ENCODE measurements around the gene MAP3K8.

MAP3K8 gene

GRCh38 chr10:30433730-30434272 lies at the start of gene MAP3K8:
Gene MAP3K8, plus strand, starts transcription at chr10:30434184. Its CDS starts 4,755 bp downstream, at chr10:30438939.
- in situ Hi-C loops (cut with MboI; ENCODE audit: low sequenced_read_pairs) = no loop called here

- in situ Hi-C loops (cut with MboI; ENCODE audit: low sequenced_read_pairs) = loop anchor here (25.0 kb wide), 1 partner anchor 1428 kb away; no protein-coding TSS in a partner anchor
Observed at GRCh38 chr10:30384701-30385201, 49.2 kb upstream of the MAP3K8 start.

DNA sequence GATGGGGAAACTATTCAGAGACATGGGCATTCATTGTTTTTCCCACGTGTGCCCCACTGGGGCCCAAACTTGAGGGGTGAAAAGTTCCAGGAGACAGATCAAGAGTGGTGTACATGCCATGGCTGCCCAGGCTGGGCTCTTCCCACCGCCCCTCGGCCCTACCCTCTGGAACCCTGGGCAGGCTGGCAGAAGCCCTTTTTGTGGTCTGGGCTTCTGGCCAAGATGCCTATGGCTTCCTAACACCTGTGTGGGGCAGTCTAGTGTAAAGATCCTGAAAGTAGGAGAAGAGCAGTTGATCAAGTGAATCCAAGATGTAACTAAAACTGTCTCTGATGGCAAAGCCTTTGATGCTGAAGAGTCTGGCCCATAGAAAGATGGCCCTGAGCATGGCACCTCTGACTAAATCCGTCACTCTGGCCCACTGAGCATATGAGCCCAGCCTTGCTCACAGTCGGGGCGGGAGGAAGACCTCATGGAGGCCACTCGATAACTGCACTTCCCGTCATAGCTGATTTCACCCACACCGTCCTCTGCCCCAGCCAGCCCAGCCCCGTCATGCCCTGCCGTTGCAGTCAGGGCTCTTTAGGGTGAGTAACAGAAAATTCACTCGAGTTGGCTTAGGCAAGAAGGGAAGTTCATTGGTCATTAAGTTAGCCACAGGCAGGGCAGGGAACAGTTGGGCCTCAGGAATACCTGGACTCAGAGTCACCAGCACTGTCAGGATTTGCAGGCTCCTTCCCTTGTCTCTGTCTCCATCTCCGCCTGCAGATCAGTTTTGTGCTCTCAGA lies 47.0 kb upstream of the MAP3K8 start:
- in situ Hi-C loops (cut with MboI; ENCODE audit: low sequenced_read_pairs) = loop anchor here (25.0 kb wide), 1 partner anchor 1425 kb away; no protein-coding TSS in a partner anchor

GRCh38 chr10:30387646-30388243 lies 46.2 kb upstream of the MAP3K8 start:
- in situ Hi-C loops (cut with MboI; ENCODE audit: low sequenced_read_pairs) = loop anchor here (25.0 kb wide), 1 partner anchor 1425 kb away; no protein-coding TSS in a partner anchor

DNA sequence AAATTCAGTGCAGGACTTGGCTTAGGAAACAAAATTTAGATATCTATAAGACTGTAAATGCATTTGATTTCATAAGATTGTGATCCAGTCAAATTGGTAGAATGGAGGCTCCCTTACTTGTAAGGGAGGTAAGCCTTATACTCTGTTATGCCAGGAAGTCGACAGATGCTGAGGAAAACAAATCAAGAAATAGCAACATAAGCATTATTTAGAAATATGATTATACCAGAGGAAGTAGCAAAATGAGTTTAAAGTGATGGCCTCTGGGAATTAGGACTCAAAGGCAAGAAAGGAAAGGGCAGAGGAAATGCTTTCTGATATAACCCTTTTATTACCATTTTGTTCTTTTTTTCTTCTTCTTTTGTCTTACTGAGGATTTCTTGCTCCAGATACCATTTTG lies 44.4 kb upstream of the MAP3K8 start:
- in situ Hi-C loops (cut with MboI; ENCODE audit: low sequenced_read_pairs) = loop anchor here (25.0 kb wide), 1 partner anchor 1423 kb away; no protein-coding TSS in a partner anchor

- in situ Hi-C loops (cut with MboI; ENCODE audit: low sequenced_read_pairs) = loop anchor here (5.0 to 25.0 kb wide), 2 partner anchors 202 to 1422 kb away; no protein-coding TSS in a partner anchor
Observed at GRCh38 chr10:30390207-30390606, 43.8 kb upstream of the MAP3K8 start.

- in situ Hi-C loops (cut with MboI; ENCODE audit: low sequenced_read_pairs) = loop anchor here (5.0 to 25.0 kb wide), 2 partner anchors 201 to 1421 kb away; no protein-coding TSS in a partner anchor
Observed at GRCh38 chr10:30391266-30391665, 42.7 kb upstream of the MAP3K8 start.

DNA sequence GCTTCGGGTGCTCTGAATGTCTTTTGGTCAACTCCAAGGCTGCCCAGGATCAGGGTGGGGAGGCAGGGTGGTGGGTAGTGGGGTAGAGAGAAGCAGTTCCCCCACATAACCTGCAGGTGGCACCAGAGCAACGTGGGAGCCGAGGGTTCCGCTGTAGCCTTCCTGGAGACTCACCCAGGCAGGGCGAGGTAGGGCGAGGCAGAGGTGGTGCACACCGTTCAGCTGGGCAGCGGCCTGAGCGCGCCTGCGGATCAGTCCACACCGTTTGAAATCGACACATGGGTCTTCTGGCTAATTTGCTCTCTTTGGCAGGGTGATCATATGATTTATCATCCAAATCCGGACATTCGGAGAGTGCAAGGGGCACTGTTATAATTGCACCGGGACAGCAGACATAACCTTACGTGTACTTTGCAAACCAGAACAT lies 41.4 kb upstream of the MAP3K8 start:
- in situ Hi-C loops (cut with MboI; ENCODE audit: low sequenced_read_pairs) = loop anchor here (5.0 to 25.0 kb wide), 2 partner anchors 200 to 1420 kb away; no protein-coding TSS in a partner anchor

DNA sequence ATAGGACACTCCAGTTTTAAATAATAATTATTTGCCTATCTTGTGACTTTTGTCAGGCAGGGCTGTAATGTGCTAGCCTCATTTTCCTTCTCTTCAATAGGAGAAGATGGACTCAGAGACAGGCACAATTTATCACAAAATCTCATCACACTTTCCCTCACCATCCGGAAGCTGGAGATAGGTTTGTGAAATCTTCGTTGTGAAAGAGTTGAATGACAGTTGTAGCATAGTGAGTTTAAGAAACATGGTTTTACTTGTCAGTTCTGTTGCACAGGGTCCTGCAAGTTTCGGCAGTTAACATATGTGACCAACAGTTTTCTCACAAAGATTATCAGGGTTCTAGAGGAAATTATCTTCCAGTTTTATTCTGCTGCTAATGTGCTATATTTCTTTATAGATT lies 37.7 kb upstream of the MAP3K8 start:
- in situ Hi-C loops (cut with MboI; ENCODE audit: low sequenced_read_pairs) = loop anchor here (25.0 kb wide), 1 partner anchor 1416 kb away; no protein-coding TSS in a partner anchor

DNA sequence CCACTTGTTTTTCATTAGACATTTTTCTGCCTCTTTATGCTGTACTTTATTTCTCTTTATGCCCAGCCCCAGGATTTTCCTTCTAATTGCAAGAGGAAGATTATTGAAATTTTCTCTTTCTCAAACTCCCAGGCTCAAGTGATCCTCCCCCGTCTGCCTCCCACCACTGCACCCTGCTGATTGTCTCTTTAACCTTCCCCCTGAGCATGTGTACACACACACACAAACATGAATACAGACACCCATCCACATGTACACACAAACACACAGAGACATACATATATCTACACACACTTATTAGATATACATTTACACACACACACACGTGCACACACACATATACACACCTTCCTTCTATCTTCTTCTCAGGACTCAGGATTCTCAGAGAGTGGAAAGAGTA lies 37.3 kb upstream of the MAP3K8 start:
- in situ Hi-C loops (cut with MboI; ENCODE audit: low sequenced_read_pairs) = loop anchor here (25.0 kb wide), 1 partner anchor 1416 kb away; no protein-coding TSS in a partner anchor

- in situ Hi-C loops (cut with MboI; ENCODE audit: low sequenced_read_pairs) = loop anchor here (25.0 kb wide), 1 partner anchor 1414 kb away; no protein-coding TSS in a partner anchor
Observed at GRCh38 chr10:30398193-30398592, 35.8 kb upstream of the MAP3K8 start.

DNA sequence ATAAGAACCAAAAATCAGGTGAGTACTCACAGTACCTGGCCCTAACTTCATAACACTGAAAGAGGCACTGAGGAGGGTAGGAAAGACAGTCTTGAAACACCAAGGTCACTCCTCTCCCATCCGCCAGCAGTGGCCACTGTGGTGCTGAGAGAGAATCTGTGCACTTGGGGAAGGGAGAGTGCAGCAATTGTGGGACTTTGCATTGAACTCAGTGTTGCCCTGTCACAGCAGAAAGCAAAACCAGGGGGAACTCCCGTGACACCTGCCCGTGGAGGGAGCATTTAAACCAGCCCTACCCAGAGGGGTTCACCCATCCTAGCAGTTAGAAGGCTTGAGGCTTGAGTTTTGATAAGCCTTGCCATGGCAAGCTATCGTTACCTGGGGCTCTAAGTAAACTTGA lies 35.2 kb upstream of the MAP3K8 start:
- in situ Hi-C loops (cut with MboI; ENCODE audit: low sequenced_read_pairs) = loop anchor here (25.0 kb wide), 1 partner anchor 1414 kb away; no protein-coding TSS in a partner anchor

DNA sequence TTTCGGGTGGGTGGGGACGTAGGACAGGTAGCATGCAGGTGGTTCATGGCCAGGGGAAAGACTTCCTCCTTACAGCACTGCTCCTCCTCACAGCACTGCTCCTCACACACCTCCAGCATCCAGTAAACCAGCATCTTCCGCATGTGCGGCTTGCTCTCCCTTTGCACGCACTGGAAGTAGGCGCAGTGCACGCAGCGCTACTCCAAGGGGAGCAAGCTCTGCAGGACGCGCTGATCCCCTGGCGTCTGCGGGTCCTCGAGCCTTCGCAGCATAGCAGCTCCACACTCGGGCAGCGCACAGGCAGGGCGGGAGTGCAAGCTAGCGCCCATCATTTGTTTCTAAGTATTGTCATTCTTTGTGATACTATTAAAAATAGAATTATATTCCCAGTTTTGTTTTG lies 30.5 kb upstream of the MAP3K8 start:
- in situ Hi-C loops (cut with MboI; ENCODE audit: low sequenced_read_pairs) = no loop called here

DNA sequence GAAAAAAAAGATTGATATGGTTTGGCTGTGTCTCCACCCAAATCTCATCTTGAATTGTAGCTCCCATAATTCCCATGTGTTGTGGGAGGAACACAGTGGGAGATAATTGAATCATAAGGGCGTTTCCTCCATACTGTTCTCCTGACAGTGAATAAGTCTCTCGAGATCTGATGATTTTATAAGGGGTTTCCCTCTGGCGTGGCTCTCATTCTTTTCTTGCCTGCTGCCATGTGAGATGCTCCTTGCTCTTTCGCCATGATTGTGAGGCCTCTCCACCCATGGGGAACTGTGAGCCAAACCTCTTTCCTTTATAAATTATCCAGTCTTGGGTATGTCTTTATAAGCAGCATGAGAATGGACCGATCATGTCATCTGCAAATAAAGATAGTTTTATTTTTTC lies 29.4 kb upstream of the MAP3K8 start:
- in situ Hi-C loops (cut with MboI; ENCODE audit: low sequenced_read_pairs) = no loop called here

DNA sequence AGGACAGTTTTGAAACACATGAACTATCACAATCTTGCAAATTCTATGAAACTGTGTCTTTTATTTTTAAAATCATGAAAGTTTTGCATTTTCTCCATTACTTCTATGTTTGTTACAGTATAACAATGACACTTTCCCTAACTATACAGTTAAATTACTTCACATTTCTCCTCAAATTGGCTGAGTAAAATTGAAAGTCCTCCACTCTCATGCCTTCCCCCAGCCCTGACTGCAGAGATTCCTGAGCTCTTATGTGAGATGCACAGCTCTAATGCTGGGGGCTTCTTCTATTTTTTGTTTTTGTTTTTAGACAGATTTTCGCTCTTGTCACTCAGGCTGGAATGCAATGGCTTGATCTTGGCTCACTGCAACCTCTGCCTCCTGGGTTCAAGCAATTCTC lies 22.7 kb upstream of the MAP3K8 start:
- in situ Hi-C loops (cut with MboI; ENCODE audit: low sequenced_read_pairs) = loop anchor here (5.0 kb wide), 1 partner anchor 126 kb away; no protein-coding TSS in a partner anchor

- in situ Hi-C loops (cut with MboI; ENCODE audit: low sequenced_read_pairs) = loop anchor here (5.0 kb wide), 1 partner anchor 124 kb away; no protein-coding TSS in a partner anchor
Observed at GRCh38 chr10:30412901-30413300, 21.1 kb upstream of the MAP3K8 start.

GRCh38 chr10:30413996-30414576 lies 19.9 kb upstream of the MAP3K8 start:
- in situ Hi-C loops (cut with MboI; ENCODE audit: low sequenced_read_pairs) = loop anchor here (5.0 kb wide), 1 partner anchor 123 kb away; no protein-coding TSS in a partner anchor

GRCh38 chr10:30415593-30415992 lies 18.4 kb upstream of the MAP3K8 start:
- in situ Hi-C loops (cut with MboI; ENCODE audit: low sequenced_read_pairs) = no loop called here

DNA sequence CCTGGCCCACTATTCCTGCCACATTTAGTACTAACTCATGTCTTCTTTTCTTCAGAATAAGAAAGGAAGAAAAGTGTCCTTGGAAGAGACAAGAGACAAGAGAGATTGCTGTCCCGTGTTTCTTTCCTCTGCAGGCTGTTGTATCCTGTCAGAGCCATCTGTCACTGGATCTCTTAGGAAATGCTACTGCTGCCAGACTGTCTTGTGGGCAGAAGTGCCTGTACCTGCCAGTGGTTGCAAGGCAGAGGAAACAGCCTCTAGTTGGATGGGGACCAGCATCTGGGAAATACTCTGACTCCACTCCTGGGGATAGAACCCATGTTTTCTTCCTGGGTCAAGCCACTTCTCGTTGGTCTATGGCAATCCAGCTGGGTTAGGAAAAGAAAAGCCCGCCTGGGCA lies 16.7 kb upstream of the MAP3K8 start:
- in situ Hi-C loops (cut with MboI; ENCODE audit: low sequenced_read_pairs) = no loop called here

GRCh38 chr10:30420266-30420665 lies 13.7 kb upstream of the MAP3K8 start:
- in situ Hi-C loops (cut with MboI; ENCODE audit: low sequenced_read_pairs) = no loop called here

All from HL-60/S4 (cell line).